GM12874 (cell line): ENCODE results near the gene MATN3.

Source experiments
- CTCF ChIP-seq: IDR thresholded peaks from 2 replicates; pipeline ENCODE4 v1.5.1; 2011; ENCODE audit warnings: low read depth, mild to moderate bottlenecking, control low read depth, low read length, moderate library complexity; ENCODE audit not compliant: insufficient read depth

MATN3 gene

GRCh38 chr2:19973466-19973865, 39.0 kb downstream of the MATN3 start:
- TF ChIP-seq CTCF, result no peak

GRCh38 chr2:19971691-19972090, 40.8 kb downstream of the MATN3 start:
- TF ChIP-seq CTCF, result no peak

- no peak for TF ChIP-seq CTCF
Measured at GRCh38 chr2:19963386-19963785, 49.1 kb downstream of the MATN3 start.

GRCh38 chr2:19955544-19956422, 56.7 kb downstream of the MATN3 start:
- TF ChIP-seq CTCF, result peak; percentile 67

- no peak for TF ChIP-seq CTCF
Measured at GRCh38 chr2:19949071-19949470, 63.4 kb downstream of the MATN3 start.

GRCh38 chr2:19947184-19947940, 65.1 kb downstream of the MATN3 start:
- no peak for TF ChIP-seq CTCF

GRCh38 chr2:19944205-19944845, 68.1 kb downstream of the MATN3 start:
- TF ChIP-seq CTCF, result no peak
